ENCODE data around the gene RHCG.

RHCG gene

GRCh38 chr15:89502867-89503595, 6.6 kb upstream of the RHCG start:
- FAIRE-seq = no peak

DNA sequence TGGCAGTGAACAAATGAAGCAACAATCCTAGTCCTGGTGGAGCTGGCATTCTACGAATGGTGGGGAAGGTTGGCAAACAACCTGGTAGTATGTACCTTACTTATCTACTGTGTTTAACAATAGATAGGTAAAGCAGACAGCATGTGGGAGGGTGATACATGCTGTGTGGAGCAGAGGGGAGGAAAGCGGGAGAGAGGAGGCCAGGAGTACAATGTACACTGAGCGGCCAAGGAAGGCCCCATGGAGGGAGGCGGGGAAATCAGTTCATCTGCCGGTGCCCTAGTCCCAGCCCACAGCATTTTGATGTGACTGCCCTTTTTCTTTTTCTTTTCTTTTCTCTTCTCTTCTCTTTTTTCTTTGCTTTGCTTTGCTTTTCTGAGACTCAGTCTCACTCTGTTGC, 5.3 kb upstream of the RHCG start:
- no peak for FAIRE-seq

- no peak for FAIRE-seq
These were observed 4.3 kb upstream of the RHCG start for GRCh38 chr15:89500397-89501270.

- FAIRE-seq = no peak
These were observed 2.8 kb upstream of the RHCG start for GRCh38 chr15:89499156-89499555.

GRCh38 chr15:89498574-89498906, 2.2 kb upstream of the RHCG start:
- no peak for FAIRE-seq

DNA sequence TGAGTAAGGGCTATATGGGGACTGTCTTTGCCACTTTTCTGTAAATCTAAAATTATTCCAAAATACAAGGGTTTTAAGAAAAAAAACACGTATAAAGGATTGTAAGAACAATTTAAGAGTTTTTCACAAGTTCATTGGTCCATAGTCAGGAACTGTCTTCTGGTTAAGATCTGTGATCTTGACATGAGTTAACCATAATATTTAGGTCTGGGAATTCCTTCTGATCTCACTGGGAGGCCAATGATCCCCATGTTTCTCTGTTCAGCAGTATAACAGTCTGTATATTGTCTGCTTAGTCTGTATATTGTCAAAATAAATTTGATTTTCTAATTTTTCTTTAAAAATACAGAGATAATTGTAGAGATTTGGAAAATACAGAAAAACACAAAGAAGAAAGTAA, 848 bp upstream of the RHCG start:
- FAIRE-seq = no peak

GRCh38 chr15:89495638-89496145, 691 bp downstream of the RHCG start:
- FAIRE-seq = no peak

DNA sequence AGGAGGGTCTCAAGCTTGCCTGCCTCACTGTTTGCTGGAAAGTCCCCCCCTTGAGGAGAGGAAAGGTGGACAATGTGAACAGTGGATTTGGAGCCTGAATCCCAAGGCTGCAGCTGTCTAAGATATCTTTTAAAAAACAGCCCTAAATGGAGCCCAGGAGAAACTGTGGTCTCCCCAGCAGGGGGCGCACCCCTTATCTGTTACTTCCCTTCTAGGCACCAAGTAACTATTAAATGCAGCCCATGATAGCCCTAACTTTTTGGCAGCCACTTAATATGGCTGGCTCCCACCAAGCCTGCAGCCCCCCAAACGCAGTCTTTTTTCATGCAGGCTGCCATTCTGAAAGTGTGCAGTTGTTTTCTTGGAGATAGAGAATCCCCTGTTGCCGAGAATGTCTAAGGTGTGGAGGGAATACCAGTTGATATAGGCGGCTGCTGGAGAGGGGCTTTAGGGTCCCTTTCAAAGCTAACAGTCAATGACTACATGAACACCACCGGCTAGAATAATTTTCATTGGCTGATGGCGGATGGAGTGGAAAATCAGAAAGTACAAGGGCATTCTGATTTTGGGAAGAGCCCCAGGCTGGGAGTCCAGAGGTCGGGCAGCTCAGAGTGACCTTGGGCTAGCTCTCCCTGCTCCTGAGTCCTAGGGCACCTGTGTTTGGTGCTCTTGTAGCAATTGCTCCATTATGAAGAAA, 1.3 kb downstream of the RHCG start:
- no peak for FAIRE-seq

- no peak for FAIRE-seq
These were observed 2.4 kb downstream of the RHCG start for GRCh38 chr15:89494031-89494430.

- FAIRE-seq = no peak
These were observed 3.3 kb downstream of the RHCG start for GRCh38 chr15:89492934-89493631.

DNA sequence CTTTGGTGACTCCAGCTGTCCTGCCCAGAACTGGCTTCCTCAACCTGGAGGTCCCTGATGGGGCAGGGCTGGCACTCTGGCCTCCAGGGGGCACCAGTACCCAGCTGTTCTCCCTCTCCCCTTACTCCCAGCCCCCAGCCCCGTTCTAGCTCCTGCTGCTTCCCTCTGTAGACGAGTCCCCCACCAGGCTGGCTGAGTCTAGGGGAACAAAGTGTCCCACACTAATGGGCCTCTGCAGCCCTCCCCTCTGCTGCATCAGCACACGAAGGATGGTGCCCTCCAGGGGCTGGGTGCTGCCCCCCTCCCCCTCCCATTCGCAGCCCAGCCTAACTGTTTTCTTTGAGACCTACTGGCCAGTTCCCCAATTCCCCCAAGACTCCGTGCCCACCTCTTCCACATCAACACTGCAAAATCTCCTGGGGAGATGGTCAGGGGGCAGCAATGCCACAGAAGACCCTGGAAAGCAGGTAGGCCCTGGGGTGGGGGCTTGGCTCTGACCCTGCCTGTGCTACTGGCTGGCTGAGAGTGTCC, 4.2 kb downstream of the RHCG start:
- FAIRE-seq = no peak

DNA sequence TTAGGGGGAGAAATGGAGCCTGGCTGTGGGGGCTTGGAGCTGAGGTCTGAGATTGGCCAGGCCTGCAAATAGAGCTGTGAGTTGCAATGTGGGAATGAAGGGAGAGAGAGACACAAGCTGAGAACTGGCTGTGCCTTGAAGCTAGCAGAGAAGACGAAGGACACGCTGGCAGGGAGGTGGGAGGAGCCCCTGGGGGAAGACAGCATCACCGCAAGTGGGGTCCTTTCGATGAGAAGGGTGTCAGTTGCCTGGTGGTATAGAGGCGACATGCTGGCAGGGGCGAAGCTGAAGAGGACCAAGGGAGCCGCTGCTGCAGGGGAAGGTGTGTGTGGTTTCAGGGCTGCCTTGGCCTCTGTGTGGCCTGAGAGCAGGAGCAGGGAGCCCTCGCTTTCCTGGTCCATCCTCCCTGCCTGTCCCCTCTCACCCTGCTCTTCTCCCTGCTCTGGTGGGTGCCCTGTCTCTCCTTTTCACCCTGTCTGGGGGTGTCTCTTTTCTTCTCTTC, 5.5 kb downstream of the RHCG start:
- no peak for FAIRE-seq

DNA sequence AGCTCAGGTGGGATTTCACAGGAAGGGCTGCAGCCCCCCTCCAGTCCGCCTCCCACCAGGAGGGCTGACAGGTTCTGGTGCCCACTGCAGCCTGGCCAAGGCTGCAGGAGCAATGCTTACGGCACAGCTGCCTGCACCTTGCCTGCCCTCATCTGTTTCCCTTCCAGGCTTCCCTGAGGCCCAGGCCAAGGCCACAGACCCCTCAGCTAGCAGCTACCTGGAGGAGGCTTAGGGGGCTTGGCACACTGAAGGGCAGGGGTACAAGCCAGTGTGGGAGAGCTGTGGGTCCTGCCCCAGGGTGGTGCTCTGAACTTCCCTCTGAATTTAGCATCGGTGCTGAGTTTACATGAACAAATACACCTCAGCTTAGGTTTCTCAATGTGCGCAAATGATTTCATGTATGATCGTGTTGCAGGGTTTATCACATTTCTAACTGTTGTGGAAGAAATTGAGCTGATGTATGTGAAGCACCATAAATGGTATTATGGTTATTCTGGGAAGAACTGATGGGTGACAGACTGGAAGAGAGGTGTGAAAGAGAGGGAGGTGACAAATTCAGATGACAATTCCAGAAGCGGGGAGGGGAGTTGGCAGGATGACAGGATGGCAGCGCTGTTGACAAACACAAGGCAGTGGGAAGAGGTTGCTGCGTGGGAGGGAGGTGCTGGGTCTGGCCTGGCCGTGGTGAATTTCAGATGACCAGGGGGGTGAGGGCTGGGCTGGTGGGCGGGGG, 6.1 kb downstream of the RHCG start:
- no peak for FAIRE-seq

GRCh38 chr15:89489376-89489775, 7.0 kb downstream of the RHCG start:
- no peak for FAIRE-seq

DNA sequence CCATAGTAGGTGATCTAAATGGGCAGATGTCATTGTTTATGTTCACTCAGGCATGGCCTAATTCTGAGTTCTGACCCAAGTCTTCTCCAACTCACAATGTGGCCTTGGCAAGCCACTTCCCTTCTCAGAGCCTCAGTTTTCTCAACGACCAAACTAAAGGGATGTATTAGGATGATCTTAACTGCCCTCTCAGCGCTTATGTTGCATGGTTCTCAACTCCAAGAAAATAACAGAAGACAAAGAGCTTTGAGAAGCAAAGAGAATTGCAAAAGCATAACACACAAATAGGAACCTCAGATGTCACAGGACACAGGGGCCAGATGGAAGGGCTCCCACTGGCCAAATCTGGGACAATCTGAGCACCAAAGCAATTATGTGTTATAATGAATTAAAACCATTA, 8.6 kb downstream of the RHCG start:
- FAIRE-seq = no peak

- FAIRE-seq = no peak
These were observed 9.7 kb downstream of the RHCG start for GRCh38 chr15:89486726-89487050.

DNA sequence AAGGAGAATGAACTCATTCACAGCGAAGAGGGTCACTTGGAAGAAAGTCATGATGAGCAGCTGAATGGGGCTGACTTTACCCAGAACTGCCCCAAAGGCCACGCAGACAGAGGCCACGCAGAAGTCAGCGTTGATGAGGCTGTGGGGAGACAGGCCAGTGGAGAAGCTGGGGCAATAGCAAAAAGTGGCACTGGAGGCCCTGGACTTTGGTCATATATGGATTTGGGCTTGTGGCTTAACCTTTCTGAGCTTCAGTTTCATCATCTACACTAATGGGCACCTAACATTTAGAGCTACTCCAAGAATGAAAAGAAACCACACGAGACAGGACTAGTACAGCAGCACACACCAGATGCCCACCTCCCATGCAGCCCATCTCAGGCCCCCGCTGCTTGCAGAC, 13.3 kb downstream of the RHCG start:
- no peak for FAIRE-seq

DNA sequence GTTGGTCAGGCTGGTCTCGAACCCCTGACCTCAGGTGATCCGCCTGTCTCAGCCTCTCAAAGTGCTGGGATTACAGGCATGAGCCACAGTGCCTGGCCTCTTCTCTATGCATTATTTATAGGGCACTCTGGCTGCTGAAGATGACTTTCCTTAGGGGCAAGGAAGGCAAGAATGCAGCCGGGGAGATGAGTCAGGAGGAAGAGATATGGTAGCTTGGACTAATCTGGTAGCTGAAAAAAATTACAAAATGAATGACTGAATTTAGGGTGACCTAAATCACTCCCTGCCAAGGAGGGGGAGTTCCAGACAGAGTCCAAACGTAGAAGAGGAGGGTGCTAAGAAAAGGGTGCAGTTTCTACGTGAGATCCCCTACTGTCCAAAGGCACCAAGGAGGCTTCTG, 14.2 kb downstream of the RHCG start:
- FAIRE-seq = no peak

DNA sequence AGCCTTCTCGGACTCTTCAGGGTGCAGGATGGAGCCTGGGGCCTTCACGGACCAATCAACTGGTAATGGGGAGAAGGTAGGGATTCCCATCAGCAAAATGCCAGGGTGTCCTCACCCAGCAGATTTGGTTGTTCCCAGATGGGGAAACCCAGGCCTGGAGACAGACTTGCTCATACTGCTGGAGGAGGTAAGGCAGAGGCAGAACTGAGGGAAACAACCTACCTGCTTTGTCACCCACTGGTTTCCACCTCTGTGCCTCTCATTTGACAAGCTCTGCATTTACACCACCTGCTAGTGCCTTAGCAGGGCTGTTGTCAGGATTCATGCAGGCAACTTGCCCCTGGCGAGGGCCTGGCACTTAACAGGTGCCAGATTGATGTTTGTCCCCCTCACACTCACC, 15.9 kb downstream of the RHCG start:
- FAIRE-seq = no peak

DNA sequence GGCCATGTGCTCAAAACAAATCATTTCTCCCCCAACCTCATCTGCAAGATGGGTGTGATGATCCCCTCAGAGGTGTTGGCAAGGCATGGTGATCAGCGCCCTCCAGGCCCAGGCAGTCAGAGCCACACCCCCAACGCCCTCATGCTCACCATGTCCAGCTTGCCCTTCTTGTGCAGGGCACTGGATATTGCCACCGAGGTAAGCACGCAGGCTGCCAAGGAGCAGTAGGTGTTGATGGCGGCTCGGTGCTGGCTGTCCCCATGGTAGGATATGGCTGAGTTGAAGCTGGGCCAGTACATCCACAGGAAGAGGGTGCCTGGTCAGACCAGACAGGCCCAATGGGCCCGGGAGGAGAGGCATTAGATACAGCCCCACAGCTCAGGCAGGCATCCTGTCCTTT, 17.2 kb downstream of the RHCG start:
- no peak for FAIRE-seq

DNA sequence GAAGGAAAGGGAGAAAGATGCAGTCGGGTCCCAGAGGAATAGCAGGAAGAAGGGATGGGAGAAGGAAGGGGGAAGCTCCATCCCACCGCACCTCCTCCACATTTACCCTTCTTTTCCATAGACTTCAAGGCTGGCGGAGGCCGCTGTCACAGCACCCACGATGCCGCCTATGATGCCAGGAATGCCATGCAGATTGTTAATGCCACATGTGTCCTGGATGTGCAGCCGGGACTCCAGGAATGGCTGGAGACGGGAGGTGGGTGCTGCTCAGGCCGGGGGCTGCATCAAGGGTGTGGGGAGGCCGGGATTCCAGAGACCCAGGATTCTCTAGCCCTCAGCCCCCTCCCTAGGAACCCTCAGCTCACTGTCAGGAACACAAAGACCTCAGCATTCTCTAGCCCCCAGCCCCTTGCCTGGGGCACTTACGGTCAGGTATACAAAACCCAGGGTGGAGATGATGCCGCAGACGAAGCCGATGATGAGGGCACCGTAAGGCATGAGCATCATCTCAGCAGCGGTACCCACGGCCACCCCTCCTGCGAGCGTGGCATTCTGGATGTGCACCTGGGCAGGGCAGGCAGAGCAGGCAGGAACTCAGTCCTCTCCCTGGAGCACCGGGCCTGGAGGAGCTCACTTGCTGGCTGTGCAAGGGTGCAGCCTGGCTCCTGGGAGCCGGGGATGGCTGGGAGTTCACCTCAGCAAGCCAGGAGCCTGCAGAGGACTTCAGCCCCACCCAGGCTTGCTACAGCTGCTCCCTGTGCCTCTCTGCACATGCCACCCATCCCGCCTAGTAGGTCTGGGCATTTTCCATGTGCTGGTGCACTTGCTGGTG, 18.8 kb downstream of the RHCG start:
- FAIRE-seq = no peak
